Liver (tissue), 9 donors: ENCODE results near the gene IRF2BP2. TPM values are rescaled to one million over a fixed set of nuclear protein-coding genes. Genes with fewer than 3 reads are reported as not detected.

Experiments
- DNase-seq: peaks from one replicate; pipeline ENCODE4 v3.0.0-alpha.2; 2017; ENCODE audit warnings: low spot score
- H3K27ac ChIP-seq, 2 donors: one replicate each; pipeline ENCODE4 v1.7.0; 2013; ENCODE audit warnings: inconsistent platforms in 2 of 2, low read length in 2 of 2, control low read depth in 1 of 2, low read depth in 1 of 2, mild to moderate bottlenecking in 1 of 2
- H3K27me3 ChIP-seq, 4 donors: one replicate each; pipeline versions ENCODE4 v1.6.1 to v1.7.0; 2013; ENCODE audit warnings: low read length in 3 of 4, inconsistent platforms in 1 of 4, mild to moderate bottlenecking in 1 of 4, moderate library complexity in 1 of 4; ENCODE audit not compliant: control insufficient read depth in 4 of 4, insufficient read depth in 4 of 4
- H3K36me3 ChIP-seq, 4 donors: one replicate each; pipeline versions ENCODE4 v1.6.1 to v1.7.0; 2013; ENCODE audit warnings: low read length in 3 of 4, mild to moderate bottlenecking in 3 of 4, low read depth in 1 of 4, moderate library complexity in 1 of 4; ENCODE audit not compliant: control insufficient read depth in 4 of 4, insufficient read depth in 3 of 4
- H3K4me1 ChIP-seq, 4 donors: one replicate each; pipeline versions ENCODE4 v1.6.1 to v1.7.0; 2013; ENCODE audit warnings: low read length in 3 of 4, mild to moderate bottlenecking in 3 of 4, moderate library complexity in 1 of 4; ENCODE audit not compliant: control insufficient read depth in 4 of 4, insufficient read depth in 4 of 4
- H3K4me3 ChIP-seq, 3 donors: one replicate each; pipeline versions ENCODE4 v1.6.1 to v1.7.0; 2013; ENCODE audit warnings: low read length in 3 of 3, control low read depth in 1 of 3, low read depth in 1 of 3, mild to moderate bottlenecking in 1 of 3
- H3K9ac ChIP-seq, 2 donors: one replicate each; pipeline ENCODE4 v1.7.0; 2013; ENCODE audit warnings: low read length in 2 of 2, mild to moderate bottlenecking in 2 of 2, moderate library complexity in 2 of 2, control low read depth in 1 of 2, low read depth in 1 of 2
- H3K9me3 ChIP-seq, 4 donors: one replicate each; pipeline versions ENCODE4 v1.6.1 to v1.7.0; 2013; ENCODE audit warnings: low read length in 3 of 4; ENCODE audit not compliant: control insufficient read depth in 4 of 4
- ATF3 ChIP-seq: IDR thresholded peaks from 2 replicates; pipeline ENCODE4 v1.6.1; 2016; ENCODE audit warnings: antibody characterized with exemption
- EGR1 ChIP-seq, 2 donors: IDR thresholded peaks; 2 replicates each; pipeline ENCODE4 v1.6.1; 2016 to 2018; ENCODE audit warnings: antibody characterized with exemption in 2 of 2, low read depth in 2 of 2
- FOXA1 ChIP-seq: IDR thresholded peaks from 2 replicates; pipeline ENCODE4 v1.6.1; 2016; ENCODE audit warnings: antibody characterized with exemption
- FOXA2 ChIP-seq: IDR thresholded peaks from 2 replicates; pipeline ENCODE4 v1.6.1; 2016; ENCODE audit warnings: antibody characterized with exemption
- GABPA ChIP-seq, 2 donors: IDR thresholded peaks in 1 of 2; conservative IDR thresholded peaks in 1 of 2; 2 replicates each; pipeline ENCODE4 v1.6.1; 2016; ENCODE audit warnings: antibody characterized with exemption in 2 of 2, mild to moderate bottlenecking in 1 of 2, moderate library complexity in 1 of 2
- HNF4G ChIP-seq: IDR thresholded peaks from 2 replicates; pipeline ENCODE4 v1.6.1; 2016; ENCODE audit warnings: antibody characterized with exemption
- JUND ChIP-seq, 2 donors: IDR thresholded peaks; 2 replicates each; pipeline ENCODE4 v1.6.1; 2016; ENCODE audit warnings: antibody characterized with exemption in 2 of 2
- MAX ChIP-seq: IDR thresholded peaks from 2 replicates; pipeline ENCODE4 v1.6.1; 2016; ENCODE audit warnings: antibody characterized with exemption
- NR2F2 ChIP-seq: IDR thresholded peaks from 2 replicates; pipeline ENCODE4 v1.6.1; 2016; ENCODE audit warnings: antibody characterized with exemption
- REST ChIP-seq: IDR thresholded peaks from 2 replicates; pipeline ENCODE4 v1.6.1; 2016; ENCODE audit warnings: antibody characterized with exemption, mild to moderate bottlenecking
- RXRA ChIP-seq, 2 donors: IDR thresholded peaks; 2 replicates each; pipeline ENCODE4 v1.6.1; 2017 to 2018; ENCODE audit warnings: antibody characterized with exemption in 2 of 2, mild to moderate bottlenecking in 1 of 2
- SP1 ChIP-seq: IDR thresholded peaks from 2 replicates; pipeline ENCODE4 v1.6.1; 2018; ENCODE audit warnings: antibody characterized with exemption, mild to moderate bottlenecking
- ZBTB33 ChIP-seq: IDR thresholded peaks from 2 replicates; pipeline ENCODE4 v1.6.1; 2016; ENCODE audit warnings: antibody characterized with exemption
- WGBS: extraction: QIAGEN DNeasy Blood & Tissue Kit; methylation state at CpG from one replicate; pipeline ENCODE4 v1.1.7; 2013; 5-methylcytosine and 5-hydroxymethylcytosine counted together
- polyA plus RNA-seq, 2 donors: library from polyadenylated mRNA; stranded (reverse) in 1 of 2; unstranded in 1 of 2; fragments of 200-250 nt in 1 of 2; fragments of >200 nt in 1 of 2; fragmentation: Nextera tagmentation in 1 of 2; extraction: Ambion mirVana in 1 of 2; gene quantifications; one replicate each; pipeline versions ENCODE4 v1.2.1 to v1.2.3, GENCODE V29; 2013 to 2015
- total RNA-seq, 2 donors: library from RNA; depleted of rRNA; stranded (reverse); fragments of >200 nt; gene quantifications; one replicate each; pipeline ENCODE4 v1.2.3, GENCODE V29; 2014
- TF ChIP-seq, protein P1 (sequence below): fragments of 150-350 bp; IDR thresholded peaks from 2 replicates; pipeline ENCODE4 v1.5.1; 2017; ENCODE audit warnings: improper control_type of control experiment, low read depth, low read length; ENCODE audit not compliant: missing input control
- donor health status: healthy.
- donor health status: healthy.
- donor health status: healthy.
- donor health status: healthy.
- donor health status: healthy.

The IRF2BP2 gene
- total and polyA plus RNA-seq, 4 donors = 22.2 to 48.2 (median 35.4) TPM

- Histone ChIP-seq H3K36me3 (no peaks in the 10 kb centered on the region), H3K9ac (no peak overlapping the region), H3K4me1 (peaks cover 8 to 32% (median 13%) of the 10 kb centered on the region in 4 donors), H3K9me3 (no peaks in the 10 kb centered on the region), H3K27ac (peak overlapping the region in 1 of 2 donors; percentile 4), H3K4me3 (no peak overlapping the region), H3K27me3 (no peaks in the 10 kb centered on the region)
- TF ChIP-seq REST (no peak), FOXA1 (no peak), FOXA2 (no peak), HNF4G (no peak), RXRA (IDR thresholded peaks at IDR 0.05) (no peak), ATF3 (no peak), ZBTB33 (no peak), NR2F2 (no peak)
- DNase-seq = no peak
- 76% methylated on average over 3 of the region's 3 CpGs for WGBS
These were observed 14.7 kb upstream of the IRF2BP2 start for GRCh38 chr1:234624724-234625117.

GRCh38 chr1:234621657-234622335, 11.8 kb upstream of the IRF2BP2 start:
- TF ChIP-seq ZBTB33 (no peak), REST (no peak), ATF3 (no peak), EGR1 (IDR thresholded peaks at IDR 0.05; ENCODE audit: low read depth in 2 of 2) (no peak), RXRA (IDR thresholded peaks at IDR 0.05) (no peak), MAX (no peak), GABPA (IDR thresholded peaks at IDR 0.05 in 1 of 2, conservative IDR thresholded peaks at IDR 0.05 in 1 of 2) (no peak), SP1 (no peak), FOXA1 (no peak), HNF4G (no peak), JUND (IDR thresholded peaks at IDR 0.05) (no peak), NR2F2 (no peak)
- TF ChIP-seq, protein P1, sequence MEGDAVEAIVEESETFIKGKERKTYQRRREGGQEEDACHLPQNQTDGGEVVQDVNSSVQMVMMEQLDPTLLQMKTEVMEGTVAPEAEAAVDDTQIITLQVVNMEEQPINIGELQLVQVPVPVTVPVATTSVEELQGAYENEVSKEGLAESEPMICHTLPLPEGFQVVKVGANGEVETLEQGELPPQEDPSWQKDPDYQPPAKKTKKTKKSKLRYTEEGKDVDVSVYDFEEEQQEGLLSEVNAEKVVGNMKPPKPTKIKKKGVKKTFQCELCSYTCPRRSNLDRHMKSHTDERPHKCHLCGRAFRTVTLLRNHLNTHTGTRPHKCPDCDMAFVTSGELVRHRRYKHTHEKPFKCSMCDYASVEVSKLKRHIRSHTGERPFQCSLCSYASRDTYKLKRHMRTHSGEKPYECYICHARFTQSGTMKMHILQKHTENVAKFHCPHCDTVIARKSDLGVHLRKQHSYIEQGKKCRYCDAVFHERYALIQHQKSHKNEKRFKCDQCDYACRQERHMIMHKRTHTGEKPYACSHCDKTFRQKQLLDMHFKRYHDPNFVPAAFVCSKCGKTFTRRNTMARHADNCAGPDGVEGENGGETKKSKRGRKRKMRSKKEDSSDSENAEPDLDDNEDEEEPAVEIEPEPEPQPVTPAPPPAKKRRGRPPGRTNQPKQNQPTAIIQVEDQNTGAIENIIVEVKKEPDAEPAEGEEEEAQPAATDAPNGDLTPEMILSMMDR = no peak
- H3K27ac ChIP-seq = peak overlapping the region in 1 of 2 donors; percentile 88
- no peak for DNase-seq

More at GRCh38 chr1:234621657-234622335, 11.8 kb upstream of the IRF2BP2 start:
- H3K27me3 ChIP-seq = no peaks in the 10 kb centered on the region
- 75% methylated on average over 7 of the region's 7 CpGs for WGBS
- H3K4me3 ChIP-seq = no peak overlapping the region
- H3K36me3 ChIP-seq = no peaks in the 10 kb centered on the region
- no peak overlapping the region for H3K9ac ChIP-seq
- peaks cover 11 to 49% (median 22%) of the 10 kb centered on the region in 4 donors for H3K4me1 ChIP-seq
- H3K9me3 ChIP-seq = no peaks in the 10 kb centered on the region
